Measurements from ENCODE around the gene CHRNA4.

CHRNA4 gene

DNA sequence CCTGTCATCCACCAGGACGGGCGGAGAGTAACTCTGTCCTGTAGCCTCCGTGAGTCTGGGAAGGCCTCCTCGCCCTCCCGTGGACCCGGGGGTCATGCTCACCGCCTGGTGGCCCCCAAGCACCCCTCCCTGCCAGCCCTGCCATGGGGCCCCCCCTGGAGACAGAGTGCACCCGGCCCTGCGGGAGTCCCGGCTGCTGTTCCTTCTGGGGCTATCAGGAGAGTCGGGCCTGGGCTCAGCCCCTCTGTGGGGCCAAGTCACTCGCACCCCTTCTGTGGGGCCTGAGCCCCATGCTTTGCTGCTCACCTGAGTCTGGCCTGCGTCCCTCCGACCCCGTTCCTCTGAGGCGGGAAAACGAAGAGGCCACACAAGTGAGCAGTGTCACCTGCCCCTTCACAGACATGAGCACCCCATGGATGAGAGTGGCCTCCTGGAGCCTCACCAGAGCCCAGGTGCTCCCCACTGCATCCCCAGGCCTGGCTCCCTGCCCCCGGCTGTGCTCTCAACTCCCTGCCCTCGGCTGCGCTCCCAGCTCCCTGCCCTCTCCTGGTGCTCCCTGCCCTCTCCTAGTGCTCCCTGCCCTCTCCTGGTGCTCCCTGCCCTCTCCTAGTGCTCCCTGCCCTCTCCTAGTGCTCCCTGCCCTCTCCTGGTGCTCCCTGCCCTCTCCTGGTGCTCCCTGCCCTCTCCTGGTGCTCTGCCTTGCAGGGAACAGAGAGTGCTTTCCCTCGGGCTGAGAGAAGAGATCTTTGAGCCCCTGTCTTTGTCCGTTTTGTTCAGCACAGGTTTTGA lies 4.6 kb upstream of the CHRNA4 start:
- DNase-seq (ENCODE audit: low read depth) = no peak
- no peak overlapping the region for H3K4me3 ChIP-seq (ENCODE audit: low read length)
- TF ChIP-seq, protein P1, sequence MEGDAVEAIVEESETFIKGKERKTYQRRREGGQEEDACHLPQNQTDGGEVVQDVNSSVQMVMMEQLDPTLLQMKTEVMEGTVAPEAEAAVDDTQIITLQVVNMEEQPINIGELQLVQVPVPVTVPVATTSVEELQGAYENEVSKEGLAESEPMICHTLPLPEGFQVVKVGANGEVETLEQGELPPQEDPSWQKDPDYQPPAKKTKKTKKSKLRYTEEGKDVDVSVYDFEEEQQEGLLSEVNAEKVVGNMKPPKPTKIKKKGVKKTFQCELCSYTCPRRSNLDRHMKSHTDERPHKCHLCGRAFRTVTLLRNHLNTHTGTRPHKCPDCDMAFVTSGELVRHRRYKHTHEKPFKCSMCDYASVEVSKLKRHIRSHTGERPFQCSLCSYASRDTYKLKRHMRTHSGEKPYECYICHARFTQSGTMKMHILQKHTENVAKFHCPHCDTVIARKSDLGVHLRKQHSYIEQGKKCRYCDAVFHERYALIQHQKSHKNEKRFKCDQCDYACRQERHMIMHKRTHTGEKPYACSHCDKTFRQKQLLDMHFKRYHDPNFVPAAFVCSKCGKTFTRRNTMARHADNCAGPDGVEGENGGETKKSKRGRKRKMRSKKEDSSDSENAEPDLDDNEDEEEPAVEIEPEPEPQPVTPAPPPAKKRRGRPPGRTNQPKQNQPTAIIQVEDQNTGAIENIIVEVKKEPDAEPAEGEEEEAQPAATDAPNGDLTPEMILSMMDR (conservative IDR thresholded peaks at IDR 0.05; ENCODE audit: low read depth, low read length) = no peak

DNA sequence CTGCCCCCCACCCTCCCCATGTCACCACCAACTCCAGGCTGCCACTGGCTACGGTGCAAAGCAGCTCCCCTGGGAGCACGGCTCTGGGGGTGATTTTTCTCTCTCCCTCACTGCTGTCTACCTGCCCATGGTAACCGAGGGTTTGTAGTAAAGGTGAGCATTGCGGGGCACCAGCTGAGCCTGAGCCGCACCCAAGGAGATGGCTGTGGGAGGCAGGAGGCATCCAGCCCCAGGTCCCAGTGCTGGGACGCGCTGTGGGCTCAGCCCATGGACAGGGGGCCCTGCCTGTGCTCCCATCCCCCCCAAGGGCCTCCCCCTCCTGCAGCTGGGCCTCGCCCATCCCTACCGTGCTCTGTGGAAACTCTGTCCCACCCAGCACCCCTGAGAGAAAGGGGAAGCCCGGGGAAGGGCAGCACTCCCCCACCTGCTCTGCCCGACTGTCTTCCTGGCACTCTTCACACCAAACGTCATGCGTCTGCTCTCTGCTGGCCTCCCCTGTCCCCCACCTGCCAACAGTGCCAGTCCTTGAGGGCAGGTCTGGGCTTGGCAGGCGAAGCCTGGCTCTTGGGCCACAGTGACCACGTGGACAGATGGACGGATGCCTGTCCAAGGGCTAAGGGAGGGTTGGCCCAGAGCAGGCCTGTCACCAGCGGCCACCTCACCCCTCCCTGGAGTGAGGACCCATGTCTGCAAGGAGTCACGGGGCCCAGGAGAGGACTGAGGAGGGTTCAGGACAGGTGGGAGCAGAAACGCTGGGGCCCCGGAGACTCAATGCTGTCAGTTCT lies 3.8 kb upstream of the CHRNA4 start:
- no peak for DNase-seq (ENCODE audit: low read depth)
- TF ChIP-seq, protein P1 (conservative IDR thresholded peaks at IDR 0.05; ENCODE audit: low read depth, low read length) = no peak
- H3K4me3 ChIP-seq (ENCODE audit: low read length) = no peak overlapping the region

DNA sequence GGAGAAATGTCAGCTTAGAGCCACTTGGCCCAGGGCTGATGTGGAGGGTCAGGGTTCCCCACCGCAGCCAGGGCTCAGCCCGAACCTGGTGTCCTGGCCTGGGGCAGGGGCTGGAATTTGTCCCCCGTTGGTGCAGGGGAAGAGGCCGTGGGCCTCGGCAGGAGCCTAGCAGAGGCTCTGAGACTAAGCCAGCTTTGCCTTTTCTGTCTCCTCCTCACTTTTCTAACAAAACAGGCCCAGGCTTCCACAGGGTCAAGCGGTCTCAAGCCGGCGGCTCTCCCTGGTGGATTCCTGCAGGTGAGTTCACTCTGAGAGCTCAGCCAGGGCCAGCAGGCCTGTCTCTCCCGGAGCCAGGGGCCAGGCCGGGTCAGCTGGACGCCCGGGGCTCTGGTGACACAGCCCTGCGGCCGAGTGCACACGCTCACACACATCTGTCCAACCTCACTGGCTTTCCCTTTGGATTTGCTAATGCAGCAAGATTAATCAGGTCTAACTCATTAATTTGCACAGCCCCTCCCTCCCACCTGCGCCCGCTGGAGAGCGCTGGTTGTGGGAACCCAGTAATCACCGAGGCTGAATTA lies 2.9 kb upstream of the CHRNA4 start:
- TF ChIP-seq, protein P1 (conservative IDR thresholded peaks at IDR 0.05; ENCODE audit: low read depth, low read length) = no peak
- DNase-seq (ENCODE audit: low read depth) = no peak
- H3K4me3 ChIP-seq (ENCODE audit: low read length) = no peak overlapping the region

DNA sequence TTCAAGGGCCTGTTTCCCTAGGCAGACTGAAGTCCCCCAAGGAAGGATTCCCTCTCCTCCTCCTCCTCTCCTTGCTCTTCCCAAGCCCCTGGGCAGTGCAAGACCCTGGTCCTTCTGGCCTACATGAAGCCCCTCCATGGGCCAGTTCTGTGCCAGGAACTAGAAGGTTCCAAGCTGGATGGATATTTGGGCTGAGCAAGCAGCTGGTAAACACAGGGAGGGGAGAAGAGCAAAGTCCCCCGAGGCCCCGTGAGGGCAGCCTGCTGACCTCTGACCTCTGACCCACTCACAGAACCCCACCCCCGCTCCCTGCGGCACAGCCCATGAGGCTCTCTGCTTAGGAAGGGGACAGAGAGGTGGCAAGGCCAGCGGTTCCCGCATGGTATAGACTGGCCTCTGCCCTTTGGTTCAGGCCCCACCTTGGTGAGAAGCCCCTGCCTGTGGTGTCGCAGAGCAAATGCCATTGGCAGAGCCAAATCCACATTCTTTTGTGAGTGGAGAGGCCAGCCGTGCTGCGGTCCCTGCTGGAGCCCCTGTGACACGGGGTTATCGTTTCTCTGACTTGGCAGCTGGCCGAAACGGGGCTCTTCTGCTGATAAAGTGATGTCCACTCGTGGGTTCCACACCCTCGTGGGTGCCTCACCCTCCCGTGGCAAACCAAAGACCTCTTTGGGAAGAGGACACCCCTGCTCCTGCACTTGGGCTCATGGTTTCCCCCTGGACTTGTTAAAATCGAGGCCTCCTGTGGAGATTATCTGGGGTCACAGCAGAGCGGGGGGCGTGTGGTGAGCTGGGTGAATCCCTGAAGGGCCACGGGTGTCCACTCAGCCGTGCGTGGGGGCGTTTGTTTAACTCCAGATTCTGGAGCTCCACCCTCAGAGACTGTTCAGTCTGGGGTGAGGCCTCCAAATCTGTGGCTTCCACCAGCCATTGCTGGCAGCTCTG lies 2.1 kb upstream of the CHRNA4 start:
- no peak overlapping the region for H3K4me3 ChIP-seq (ENCODE audit: low read length)
- TF ChIP-seq, protein P1 (conservative IDR thresholded peaks at IDR 0.05; ENCODE audit: low read depth, low read length) = no peak
- no peak for DNase-seq (ENCODE audit: low read depth)

DNA sequence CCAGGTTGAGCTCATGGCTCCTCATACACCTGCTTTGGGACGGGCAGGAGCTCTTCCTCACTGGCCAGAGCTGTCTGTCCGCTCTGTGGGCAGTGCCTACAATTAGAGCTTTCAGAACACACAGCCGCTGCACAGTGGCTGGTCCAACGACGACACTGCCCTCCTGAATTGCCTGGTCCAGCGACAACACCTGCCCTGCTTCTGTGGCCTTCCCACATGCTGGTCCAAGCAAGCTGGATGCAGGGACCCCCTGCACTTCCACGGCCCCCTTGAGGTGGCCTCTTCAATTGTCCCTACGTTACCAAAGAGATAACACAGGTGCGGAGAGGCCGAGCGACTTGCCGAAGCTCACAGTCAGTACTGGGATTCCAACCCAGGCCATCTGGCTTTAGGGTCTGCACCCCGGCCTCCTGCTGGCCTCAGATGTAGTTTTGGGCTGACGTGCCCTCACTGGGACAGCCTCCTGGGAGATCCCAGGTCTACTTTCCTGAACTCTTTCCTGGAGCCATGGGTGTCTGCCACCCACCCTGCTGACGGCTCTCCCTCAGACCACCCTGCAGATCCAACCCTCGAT lies 1.4 kb upstream of the CHRNA4 start:
- DNase-seq (ENCODE audit: low read depth) = no peak
- TF ChIP-seq, protein P1 (conservative IDR thresholded peaks at IDR 0.05; ENCODE audit: low read depth, low read length) = no peak
- H3K4me3 ChIP-seq (ENCODE audit: low read length) = no peak overlapping the region
